WTC11 (cell line): ENCODE data around the gene SAFB. TPM values are rescaled to one million over a fixed set of nuclear protein-coding genes. Genes with fewer than 3 reads are reported as not detected.

Experiments used
- ATAC-seq: fragments of 200-7000 bp; cut with Tn5 transposase; 2 replicates; pipeline ENCODE4 v1.10.0; 2021; ENCODE audit warnings: mild to moderate bottlenecking, moderate library complexity
- CTCF ChIA-PET: fragments of 300-600 bp; sonication (Branson Sonifier 250); formaldehyde crosslinking; loops from one replicate; lab custom pipeline; 2021; ENCODE audit warnings: antibody characterized with exemption; lab: Charles Lee
- POLR2A ChIA-PET: fragments of 350-600 bp; sonication (Branson Sonifier 250); formaldehyde crosslinking; loops from one replicate; lab custom pipeline; 2021; ENCODE audit warnings: antibody characterized with exemption; lab: Charles Lee
- DNase-seq: peaks from one replicate; pipeline ENCODE4 v3.0.0; 2021; ENCODE audit warnings: low spot score
- H3K27ac Mint-ChIP-seq: 2 replicates; pipeline ENCODE4 v1.8.0; 2021; ENCODE audit warnings: mixed read lengths
- H3K27me3 Mint-ChIP-seq: 2 replicates; pipeline ENCODE4 v1.8.0; 2021; ENCODE audit warnings: low read depth, mild to moderate bottlenecking, moderate library complexity, mixed read lengths
- H3K36me3 Mint-ChIP-seq: 2 replicates; pipeline ENCODE4 v1.8.0; 2021; ENCODE audit warnings: mixed read lengths
- H3K4me1 Mint-ChIP-seq: 2 replicates; pipeline ENCODE4 v1.8.0; 2022; ENCODE audit warnings: mixed read lengths
- H3K4me3 Mint-ChIP-seq: 2 replicates; pipeline ENCODE4 v1.8.0; 2021; ENCODE audit warnings: mild to moderate bottlenecking, moderate library complexity, mixed read lengths
- H3K9me3 Mint-ChIP-seq: 2 replicates; pipeline ENCODE4 v1.8.0; 2021; ENCODE audit warnings: mixed read lengths
- CBFB ChIP-seq: sonication (generic); formaldehyde crosslinking; IDR thresholded peaks from 2 replicates; pipeline ENCODE4 v1.8.1; 2022; ENCODE audit warnings: mild to moderate bottlenecking, low read depth, missing genetic modification reagents
- ESRRA ChIP-seq: sonication (generic); formaldehyde crosslinking; IDR thresholded peaks from 2 replicates; pipeline ENCODE4 v1.8.1; 2022; ENCODE audit warnings: mild to moderate bottlenecking, missing genetic modification reagents, borderline replicate concordance
- FOXP1 ChIP-seq: sonication (generic); formaldehyde crosslinking; IDR thresholded peaks from 2 replicates; pipeline ENCODE4 v1.8.0; 2022; ENCODE audit warnings: missing genetic modification reagents, mild to moderate bottlenecking, moderate library complexity, borderline replicate concordance
- JUN ChIP-seq: sonication (generic); formaldehyde crosslinking; IDR thresholded peaks from 2 replicates; pipeline ENCODE4 v1.8.0; 2023; ENCODE audit warnings: mild to moderate bottlenecking, missing genetic modification reagents
- NFATC4 ChIP-seq: fragments of 250-450 bp; sonication (Bioruptor Pico); IDR thresholded peaks from 2 replicates; pipeline ENCODE4 v1.9.0; 2021; ENCODE audit warnings: mild to moderate bottlenecking
- NFYB ChIP-seq: sonication (generic); formaldehyde crosslinking; conservative IDR thresholded peaks from 2 replicates; pipeline ENCODE4 v1.8.0; 2022; ENCODE audit warnings: low read depth, missing genetic modification reagents
- RELA ChIP-seq: sonication (generic); formaldehyde crosslinking; IDR thresholded peaks from 2 replicates; pipeline ENCODE4 v1.8.1; 2022; ENCODE audit warnings: missing genetic modification reagents, mild to moderate bottlenecking, borderline replicate concordance
- TEAD1 ChIP-seq: sonication (generic); formaldehyde crosslinking; IDR thresholded peaks from 2 replicates; pipeline ENCODE4 v1.8.0; 2022; ENCODE audit warnings: mild to moderate bottlenecking, missing genetic modification reagents
- ZNF219 ChIP-seq: sonication (generic); formaldehyde crosslinking; IDR thresholded peaks from 2 replicates; pipeline ENCODE4 v1.8.0; 2023; ENCODE audit warnings: missing genetic modification reagents, mild to moderate bottlenecking, borderline replicate concordance
- ZNF232 ChIP-seq: sonication (generic); formaldehyde crosslinking; IDR thresholded peaks from 2 replicates; pipeline ENCODE4 v1.8.0; 2022; ENCODE audit warnings: mild to moderate bottlenecking, missing genetic modification reagents
- ZNF671 ChIP-seq: fragments of 250-450 bp; sonication (Bioruptor Pico); IDR thresholded peaks from 2 replicates; pipeline ENCODE4 v1.8.0; 2021; ENCODE audit warnings: mild to moderate bottlenecking
- total RNA-seq: library from RNA; stranded (reverse); gene quantifications from 3 replicates; pipeline ENCODE4 v1.2.3, GENCODE V29; 2021
- TF ChIP-seq, protein P1 (sequence below): sonication (generic); formaldehyde crosslinking; IDR thresholded peaks from 2 replicates; pipeline ENCODE4 v1.8.0; 2023; ENCODE audit warnings: missing genetic modification reagents
- TF ChIP-seq, protein P2 (sequence below): sonication (generic); formaldehyde crosslinking; IDR thresholded peaks from 2 replicates; pipeline ENCODE4 v1.8.0; 2022; ENCODE audit warnings: mild to moderate bottlenecking, missing genetic modification reagents
- TF ChIP-seq, protein P3 (sequence below): sonication (generic); formaldehyde crosslinking; IDR thresholded peaks from 2 replicates; pipeline ENCODE4 v1.8.0; 2023; ENCODE audit warnings: missing genetic modification reagents, mild to moderate bottlenecking, borderline replicate concordance
- TF ChIP-seq, protein P4 (sequence below): fragments of 250-450 bp; sonication (Bioruptor Pico); IDR thresholded peaks from 2 replicates; pipeline ENCODE4 v2.1.2; 2022; ENCODE audit warnings: mild to moderate bottlenecking, moderate library complexity
- TF ChIP-seq, protein P5 (sequence below): sonication (generic); formaldehyde crosslinking; IDR thresholded peaks from 2 replicates; pipeline ENCODE4 v1.8.1; 2023; ENCODE audit warnings: mild to moderate bottlenecking, missing genetic modification reagents, moderate library complexity
- TF ChIP-seq, protein P6 (sequence below): sonication (generic); formaldehyde crosslinking; conservative IDR thresholded peaks from 2 replicates; pipeline ENCODE4 v1.8.1; 2022; ENCODE audit warnings: mild to moderate bottlenecking, missing genetic modification reagents

SAFB gene
- total RNA-seq, 1 experiment from 2014 or later, result 141 TPM

DNA sequence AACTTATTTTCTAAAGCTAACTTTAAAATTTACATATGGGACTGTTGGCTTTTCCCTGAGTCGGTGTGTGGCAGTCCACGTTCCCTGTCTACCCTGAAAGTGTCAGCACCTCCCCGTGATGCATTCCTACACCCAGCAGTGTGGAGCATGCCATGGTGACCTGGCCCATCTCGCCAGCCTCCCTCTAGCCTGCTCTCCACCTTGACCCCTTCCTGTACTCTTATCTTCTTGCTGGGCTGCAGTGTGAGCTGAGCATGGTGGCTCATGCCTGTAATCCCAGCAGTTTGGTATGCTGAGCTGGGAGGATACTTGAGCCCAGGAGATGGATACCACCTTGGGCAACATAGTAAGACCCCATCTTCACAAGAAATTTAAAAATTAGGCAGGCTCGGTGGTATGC, 32.0 kb downstream of the SAFB start:
- H3K4me1 Mint-ChIP-seq, result no peaks in the 10 kb centered on the region

DNA sequence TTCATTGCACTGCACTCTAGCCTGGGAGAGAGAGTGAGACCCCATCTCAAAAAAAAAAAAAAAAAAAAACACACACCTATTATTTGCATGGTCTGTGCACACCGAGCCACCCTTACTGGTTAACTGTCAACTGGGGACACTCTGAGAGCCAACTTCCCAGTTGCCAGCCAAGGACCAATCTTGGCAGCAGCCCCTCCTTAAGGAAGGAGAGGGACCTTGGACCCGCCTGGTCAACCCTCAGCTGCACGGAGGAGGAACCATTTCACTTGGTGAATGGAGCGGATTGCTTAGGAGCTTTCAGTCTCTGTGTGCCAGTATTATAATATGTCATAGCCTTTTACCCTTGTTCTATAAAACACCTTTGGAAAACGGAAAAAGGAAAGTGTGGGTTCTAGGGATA, 32.5 kb downstream of the SAFB start:
- H3K27ac Mint-ChIP-seq, result no peak overlapping the region
- ChIA-PET CTCF (no interaction called here), POLR2A (no interaction called here)
- no peaks in the 10 kb centered on the region for H3K27me3 Mint-ChIP-seq
- H3K4me1 Mint-ChIP-seq, result no peaks in the 10 kb centered on the region
- H3K4me3 Mint-ChIP-seq, result no peak overlapping the region
- DNase-seq (no peak), ATAC-seq (no peak)
- H3K9me3 Mint-ChIP-seq, result no peaks in the 10 kb centered on the region
- H3K36me3 Mint-ChIP-seq, result peaks cover 70% of the 10 kb centered on the region
- TF ChIP-seq ZNF219 (CRISPR knock-in tag) (no peak), ESRRA (CRISPR knock-in tag) (no peak), NFYB (CRISPR knock-in tag) (no peak), CBFB (CRISPR knock-in tag) (no peak), RELA (no peak), ZNF671 (CRISPR knock-in tag) (no peak), FOXP1 (CRISPR knock-in tag) (no peak), TEAD1 (CRISPR knock-in tag) (no peak), JUN (CRISPR knock-in tag) (no peak), NFATC4 (CRISPR knock-in tag) (no peak), ZNF232 (no peak)
- TF ChIP-seq, protein P1, sequence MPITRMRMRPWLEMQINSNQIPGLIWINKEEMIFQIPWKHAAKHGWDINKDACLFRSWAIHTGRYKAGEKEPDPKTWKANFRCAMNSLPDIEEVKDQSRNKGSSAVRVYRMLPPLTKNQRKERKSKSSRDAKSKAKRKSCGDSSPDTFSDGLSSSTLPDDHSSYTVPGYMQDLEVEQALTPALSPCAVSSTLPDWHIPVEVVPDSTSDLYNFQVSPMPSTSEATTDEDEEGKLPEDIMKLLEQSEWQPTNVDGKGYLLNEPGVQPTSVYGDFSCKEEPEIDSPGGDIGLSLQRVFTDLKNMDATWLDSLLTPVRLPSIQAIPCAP (CRISPR knock-in tag), result no peak
- TF ChIP-seq, protein P2, sequence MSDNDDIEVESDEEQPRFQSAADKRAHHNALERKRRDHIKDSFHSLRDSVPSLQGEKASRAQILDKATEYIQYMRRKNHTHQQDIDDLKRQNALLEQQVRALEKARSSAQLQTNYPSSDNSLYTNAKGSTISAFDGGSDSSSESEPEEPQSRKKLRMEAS, result no peak
- TF ChIP-seq, protein P3, sequence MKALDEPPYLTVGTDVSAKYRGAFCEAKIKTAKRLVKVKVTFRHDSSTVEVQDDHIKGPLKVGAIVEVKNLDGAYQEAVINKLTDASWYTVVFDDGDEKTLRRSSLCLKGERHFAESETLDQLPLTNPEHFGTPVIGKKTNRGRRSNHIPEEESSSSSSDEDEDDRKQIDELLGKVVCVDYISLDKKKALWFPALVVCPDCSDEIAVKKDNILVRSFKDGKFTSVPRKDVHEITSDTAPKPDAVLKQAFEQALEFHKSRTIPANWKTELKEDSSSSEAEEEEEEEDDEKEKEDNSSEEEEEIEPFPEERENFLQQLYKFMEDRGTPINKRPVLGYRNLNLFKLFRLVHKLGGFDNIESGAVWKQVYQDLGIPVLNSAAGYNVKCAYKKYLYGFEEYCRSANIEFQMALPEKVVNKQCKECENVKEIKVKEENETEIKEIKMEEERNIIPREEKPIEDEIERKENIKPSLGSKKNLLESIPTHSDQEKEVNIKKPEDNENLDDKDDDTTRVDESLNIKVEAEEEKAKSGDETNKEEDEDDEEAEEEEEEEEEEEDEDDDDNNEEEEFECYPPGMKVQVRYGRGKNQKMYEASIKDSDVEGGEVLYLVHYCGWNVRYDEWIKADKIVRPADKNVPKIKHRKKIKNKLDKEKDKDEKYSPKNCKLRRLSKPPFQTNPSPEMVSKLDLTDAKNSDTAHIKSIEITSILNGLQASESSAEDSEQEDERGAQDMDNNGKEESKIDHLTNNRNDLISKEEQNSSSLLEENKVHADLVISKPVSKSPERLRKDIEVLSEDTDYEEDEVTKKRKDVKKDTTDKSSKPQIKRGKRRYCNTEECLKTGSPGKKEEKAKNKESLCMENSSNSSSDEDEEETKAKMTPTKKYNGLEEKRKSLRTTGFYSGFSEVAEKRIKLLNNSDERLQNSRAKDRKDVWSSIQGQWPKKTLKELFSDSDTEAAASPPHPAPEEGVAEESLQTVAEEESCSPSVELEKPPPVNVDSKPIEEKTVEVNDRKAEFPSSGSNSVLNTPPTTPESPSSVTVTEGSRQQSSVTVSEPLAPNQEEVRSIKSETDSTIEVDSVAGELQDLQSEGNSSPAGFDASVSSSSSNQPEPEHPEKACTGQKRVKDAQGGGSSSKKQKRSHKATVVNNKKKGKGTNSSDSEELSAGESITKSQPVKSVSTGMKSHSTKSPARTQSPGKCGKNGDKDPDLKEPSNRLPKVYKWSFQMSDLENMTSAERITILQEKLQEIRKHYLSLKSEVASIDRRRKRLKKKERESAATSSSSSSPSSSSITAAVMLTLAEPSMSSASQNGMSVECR (CRISPR knock-in tag), result no peak
- TF ChIP-seq, protein P4, sequence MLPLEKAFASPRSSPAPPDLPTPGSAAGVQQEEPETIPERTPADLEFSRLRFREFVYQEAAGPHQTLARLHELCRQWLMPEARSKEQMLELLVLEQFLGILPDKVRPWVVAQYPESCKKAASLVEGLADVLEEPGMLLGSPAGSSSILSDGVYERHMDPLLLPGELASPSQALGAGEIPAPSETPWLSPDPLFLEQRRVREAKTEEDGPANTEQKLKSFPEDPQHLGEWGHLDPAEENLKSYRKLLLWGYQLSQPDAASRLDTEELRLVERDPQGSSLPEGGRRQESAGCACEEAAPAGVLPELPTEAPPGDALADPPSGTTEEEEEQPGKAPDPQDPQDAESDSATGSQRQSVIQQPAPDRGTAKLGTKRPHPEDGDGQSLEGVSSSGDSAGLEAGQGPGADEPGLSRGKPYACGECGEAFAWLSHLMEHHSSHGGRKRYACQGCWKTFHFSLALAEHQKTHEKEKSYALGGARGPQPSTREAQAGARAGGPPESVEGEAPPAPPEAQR (CRISPR knock-in tag), result no peak
- TF ChIP-seq, protein P5, sequence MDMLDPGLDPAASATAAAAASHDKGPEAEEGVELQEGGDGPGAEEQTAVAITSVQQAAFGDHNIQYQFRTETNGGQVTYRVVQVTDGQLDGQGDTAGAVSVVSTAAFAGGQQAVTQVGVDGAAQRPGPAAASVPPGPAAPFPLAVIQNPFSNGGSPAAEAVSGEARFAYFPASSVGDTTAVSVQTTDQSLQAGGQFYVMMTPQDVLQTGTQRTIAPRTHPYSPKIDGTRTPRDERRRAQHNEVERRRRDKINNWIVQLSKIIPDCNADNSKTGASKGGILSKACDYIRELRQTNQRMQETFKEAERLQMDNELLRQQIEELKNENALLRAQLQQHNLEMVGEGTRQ, result no peak
- TF ChIP-seq, protein P6, sequence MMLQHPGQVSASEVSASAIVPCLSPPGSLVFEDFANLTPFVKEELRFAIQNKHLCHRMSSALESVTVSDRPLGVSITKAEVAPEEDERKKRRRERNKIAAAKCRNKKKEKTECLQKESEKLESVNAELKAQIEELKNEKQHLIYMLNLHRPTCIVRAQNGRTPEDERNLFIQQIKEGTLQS (CRISPR knock-in tag), result no peak

More for the DNA sequence above, 32.0 kb downstream of the SAFB start:
- Mint-ChIP-seq H3K4me3 (no peak overlapping the region), H3K27me3 (no peaks in the 10 kb centered on the region), H3K9me3 (no peaks in the 10 kb centered on the region)
- TF ChIP-seq ESRRA (CRISPR knock-in tag), result no peak
- TF ChIP-seq, protein P5, result no peak
- TF ChIP-seq, all 79 proteins: peak for 0
- POLR2A ChIA-PET, result no interaction called here
- DNase-seq, result no peak
- ATAC-seq, result no peak
- H3K27ac Mint-ChIP-seq, result peak overlapping the region; percentile 9; the same call in 1 of the 2 replicates
- H3K36me3 Mint-ChIP-seq, result peaks cover 74% of the 10 kb centered on the region
- CTCF ChIA-PET, result no interaction called here
